Measurements from ENCODE around the gene ACADS.

The ACADS gene

DNA sequence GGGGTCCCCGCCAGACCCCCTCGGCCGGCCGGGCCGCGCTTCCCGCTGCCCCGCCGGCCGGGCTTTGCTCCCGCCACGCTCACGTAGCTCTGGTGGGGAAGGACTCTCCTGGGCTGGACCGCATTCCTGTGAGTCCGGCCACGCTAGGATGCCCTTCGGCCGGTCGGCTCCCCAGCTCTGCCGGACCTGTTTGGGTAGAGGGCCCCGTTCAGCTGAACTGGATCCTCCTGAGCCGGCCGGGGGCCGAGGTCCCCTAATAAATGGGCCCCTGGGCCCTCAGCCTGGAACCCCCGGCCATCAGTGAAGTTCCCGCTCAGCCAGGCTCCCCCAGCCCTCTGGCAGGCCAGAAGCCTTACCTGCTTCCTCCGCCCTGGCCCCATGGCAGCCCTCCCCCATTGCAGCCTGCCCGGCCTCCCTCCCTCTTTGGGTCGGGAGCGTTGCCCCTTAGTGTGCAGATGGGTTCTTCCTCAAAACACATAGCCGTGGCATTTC lies 14.8 kb upstream of the ACADS start:
- peaks cover 46% of the 10 kb centered on the region for H3K4me1 Mint-ChIP-seq
- H3K36me3 Mint-ChIP-seq (ENCODE audit: low read depth): peaks cover 17% of the 10 kb centered on the region
- no peaks in the 10 kb centered on the region for H3K9me3 Mint-ChIP-seq
- TF ChIP-seq, protein P1, sequence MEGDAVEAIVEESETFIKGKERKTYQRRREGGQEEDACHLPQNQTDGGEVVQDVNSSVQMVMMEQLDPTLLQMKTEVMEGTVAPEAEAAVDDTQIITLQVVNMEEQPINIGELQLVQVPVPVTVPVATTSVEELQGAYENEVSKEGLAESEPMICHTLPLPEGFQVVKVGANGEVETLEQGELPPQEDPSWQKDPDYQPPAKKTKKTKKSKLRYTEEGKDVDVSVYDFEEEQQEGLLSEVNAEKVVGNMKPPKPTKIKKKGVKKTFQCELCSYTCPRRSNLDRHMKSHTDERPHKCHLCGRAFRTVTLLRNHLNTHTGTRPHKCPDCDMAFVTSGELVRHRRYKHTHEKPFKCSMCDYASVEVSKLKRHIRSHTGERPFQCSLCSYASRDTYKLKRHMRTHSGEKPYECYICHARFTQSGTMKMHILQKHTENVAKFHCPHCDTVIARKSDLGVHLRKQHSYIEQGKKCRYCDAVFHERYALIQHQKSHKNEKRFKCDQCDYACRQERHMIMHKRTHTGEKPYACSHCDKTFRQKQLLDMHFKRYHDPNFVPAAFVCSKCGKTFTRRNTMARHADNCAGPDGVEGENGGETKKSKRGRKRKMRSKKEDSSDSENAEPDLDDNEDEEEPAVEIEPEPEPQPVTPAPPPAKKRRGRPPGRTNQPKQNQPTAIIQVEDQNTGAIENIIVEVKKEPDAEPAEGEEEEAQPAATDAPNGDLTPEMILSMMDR (IDR thresholded peaks at IDR 0.05): no peak
- H3K4me3 Mint-ChIP-seq: peak overlapping the region; percentile 93
- peak; percentile 58 for DNase-seq
- H3K27me3 Mint-ChIP-seq (ENCODE audit: low read depth, poor library complexity): no peaks in the 10 kb centered on the region
- peak overlapping the region; percentile 72 for H3K27ac Mint-ChIP-seq

DNA sequence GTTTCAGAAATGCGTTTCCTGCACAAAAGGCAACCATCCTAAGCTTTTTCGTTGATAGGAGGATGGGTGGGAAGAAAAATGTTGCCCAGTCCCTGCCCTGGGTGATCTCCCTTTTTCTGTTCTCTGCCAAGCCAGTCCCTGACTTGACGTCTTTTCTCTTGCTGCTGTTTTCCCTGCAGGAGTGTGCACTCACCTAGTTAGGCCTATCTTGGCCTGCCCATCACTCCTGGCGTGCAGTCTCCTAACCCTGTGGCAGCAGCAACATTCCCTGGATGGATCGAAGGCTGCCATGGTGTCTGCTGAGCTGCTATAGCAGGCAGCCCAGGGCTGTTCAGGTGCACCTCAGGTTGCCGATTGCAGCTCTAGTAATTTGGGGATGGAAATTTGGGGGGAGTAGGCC lies 14.2 kb upstream of the ACADS start:
- Mint-ChIP-seq H3K4me3 (peak overlapping the region; percentile 93), H3K27ac (peak overlapping the region; percentile 72), H3K4me1 (peaks cover 48% of the 10 kb centered on the region), H3K9me3 (no peaks in the 10 kb centered on the region), H3K27me3 (ENCODE audit: low read depth, poor library complexity) (no peaks in the 10 kb centered on the region), H3K36me3 (ENCODE audit: low read depth) (peaks cover 21% of the 10 kb centered on the region)
- DNase-seq: no peak
- TF ChIP-seq, protein P1 (IDR thresholded peaks at IDR 0.05): no peak

DNA sequence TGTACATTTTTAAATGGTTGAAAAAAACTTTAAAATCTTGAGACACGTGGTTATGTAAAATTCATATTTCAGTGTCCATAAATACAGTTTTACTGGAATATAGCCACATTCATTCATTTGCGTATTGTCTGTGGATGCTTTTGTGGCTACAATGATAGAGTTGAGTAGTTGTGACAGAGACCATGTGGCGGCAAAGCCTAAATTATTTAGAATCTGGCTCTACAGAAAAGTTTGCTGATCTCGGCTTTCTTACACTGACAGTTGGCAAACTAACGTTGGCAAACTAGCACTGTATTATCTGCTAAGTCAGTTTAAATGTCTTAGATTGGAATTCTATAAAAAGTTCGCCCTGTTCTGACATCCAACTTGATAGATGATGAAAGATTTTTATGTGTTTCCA lies 13.0 kb upstream of the ACADS start:
- H3K27ac Mint-ChIP-seq: no peak overlapping the region
- DNase-seq: no peak
- H3K27me3 Mint-ChIP-seq (ENCODE audit: low read depth, poor library complexity): no peaks in the 10 kb centered on the region
- peak overlapping the region; percentile 93 for H3K4me3 Mint-ChIP-seq
- TF ChIP-seq, protein P1 (IDR thresholded peaks at IDR 0.05): no peak
- H3K36me3 Mint-ChIP-seq (ENCODE audit: low read depth): peaks cover 29% of the 10 kb centered on the region
- peaks cover 52% of the 10 kb centered on the region for H3K4me1 Mint-ChIP-seq
- no peaks in the 10 kb centered on the region for H3K9me3 Mint-ChIP-seq

DNA sequence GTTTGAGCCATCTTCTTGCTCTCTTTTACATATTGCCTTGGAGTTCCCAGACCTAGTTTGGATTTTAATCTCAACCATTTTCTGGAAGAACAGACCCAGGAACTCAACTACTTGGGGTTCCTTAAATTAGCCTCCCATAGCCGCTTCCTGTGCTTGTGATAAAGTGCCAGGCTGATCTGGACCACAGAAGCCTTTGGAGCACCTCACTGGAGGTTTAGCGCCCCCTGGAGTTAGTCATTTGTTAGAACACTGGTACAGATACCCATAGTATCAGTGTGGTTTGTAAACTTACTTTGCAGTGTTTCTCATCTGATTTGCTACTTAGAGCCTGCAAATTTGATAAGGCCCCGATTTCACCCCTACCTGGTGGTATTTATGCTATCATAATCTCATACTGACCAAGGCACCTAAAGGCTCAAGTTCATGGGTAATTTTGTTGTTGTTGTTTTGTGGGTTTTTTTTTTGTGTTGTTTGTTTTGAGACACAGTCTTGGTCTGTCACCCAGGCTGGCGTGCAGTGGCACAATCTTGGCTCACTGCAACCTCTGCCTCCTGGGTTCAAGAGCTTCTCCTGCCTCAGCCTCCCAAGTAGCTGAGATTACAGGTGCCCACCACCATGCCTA lies 11.7 kb upstream of the ACADS start:
- peaks cover 40% of the 10 kb centered on the region for H3K36me3 Mint-ChIP-seq (ENCODE audit: low read depth)
- DNase-seq: peak; percentile 75

DNA sequence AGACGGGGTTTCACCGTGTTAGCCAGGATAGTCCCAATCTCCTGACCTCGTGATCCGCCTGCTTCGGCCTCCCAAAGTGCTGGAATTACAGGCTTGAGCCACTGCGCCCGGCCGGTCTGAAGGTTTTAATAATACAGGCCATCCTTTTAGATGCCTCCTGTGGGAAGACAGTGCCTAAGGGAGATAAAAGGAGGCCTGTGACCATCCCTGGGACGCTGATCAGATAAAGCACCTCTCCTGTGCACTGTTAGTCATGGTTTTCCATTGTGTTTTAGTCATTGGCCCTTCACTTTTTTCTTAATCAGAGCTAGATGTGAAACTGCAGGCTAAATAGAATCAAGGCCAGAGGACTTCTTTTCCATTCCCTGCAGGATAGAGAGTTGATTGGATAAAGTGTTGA lies 7.6 kb upstream of the ACADS start:
- Mint-ChIP-seq H3K9me3 (no peaks in the 10 kb centered on the region), H3K4me3 (no peak overlapping the region), H3K27ac (no peak overlapping the region), H3K4me1 (peaks cover 15% of the 10 kb centered on the region), H3K27me3 (ENCODE audit: low read depth, poor library complexity) (no peaks in the 10 kb centered on the region), H3K36me3 (ENCODE audit: low read depth) (peaks cover 72% of the 10 kb centered on the region)
- TF ChIP-seq, protein P1 (IDR thresholded peaks at IDR 0.05): no peak
- DNase-seq: no peak

More for the DNA sequence above, 11.7 kb upstream of the ACADS start:
- Mint-ChIP-seq H3K27ac (no peak overlapping the region), H3K9me3 (no peaks in the 10 kb centered on the region), H3K4me1 (peaks cover 46% of the 10 kb centered on the region), H3K27me3 (ENCODE audit: low read depth, poor library complexity) (no peaks in the 10 kb centered on the region), H3K4me3 (peak overlapping the region; percentile 63)
- TF ChIP-seq, protein P1 (IDR thresholded peaks at IDR 0.05): peak; percentile 87

DNA sequence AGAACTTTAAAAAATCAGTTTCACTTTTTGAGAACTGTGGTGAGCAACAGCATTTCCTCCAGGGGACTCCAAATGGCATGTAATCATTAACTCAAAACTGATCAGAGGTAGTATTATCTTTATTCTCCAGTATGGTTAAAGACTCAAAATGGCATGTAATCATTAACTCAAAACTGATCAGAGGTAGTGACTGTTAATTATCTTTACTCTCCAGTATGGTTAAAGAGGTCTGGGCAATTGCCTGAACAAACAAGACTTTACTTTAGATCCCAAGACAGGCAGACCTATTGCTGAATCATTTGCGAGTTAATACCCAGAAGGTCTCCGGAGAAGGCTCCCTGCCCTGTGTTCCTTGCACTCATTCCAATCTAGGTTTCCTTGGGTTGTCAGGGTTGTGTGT lies 6.6 kb upstream of the ACADS start:
- no peak for DNase-seq
- no peak overlapping the region for H3K27ac Mint-ChIP-seq
- H3K27me3 Mint-ChIP-seq (ENCODE audit: low read depth, poor library complexity): no peaks in the 10 kb centered on the region
- H3K4me1 Mint-ChIP-seq: peaks cover 8% of the 10 kb centered on the region
- TF ChIP-seq, protein P1 (IDR thresholded peaks at IDR 0.05): no peak
- peaks cover 74% of the 10 kb centered on the region for H3K36me3 Mint-ChIP-seq (ENCODE audit: low read depth)
- H3K9me3 Mint-ChIP-seq: no peaks in the 10 kb centered on the region
- H3K4me3 Mint-ChIP-seq: no peak overlapping the region
